NT2/D1 (cell line): ENCODE data around the gene MICAL2.

Experiments
- YY1 ChIP-seq: IDR thresholded peaks from 2 replicates; pipeline ENCODE4 v1.6.1; 2011; ENCODE audit not compliant: insufficient read length, insufficient read depth
- ZNF274 ChIP-seq: IDR thresholded peaks from 2 replicates; pipeline ENCODE4 v1.6.1; 2011; ENCODE audit warnings: mild to moderate bottlenecking, low read depth, low read length

DNA sequence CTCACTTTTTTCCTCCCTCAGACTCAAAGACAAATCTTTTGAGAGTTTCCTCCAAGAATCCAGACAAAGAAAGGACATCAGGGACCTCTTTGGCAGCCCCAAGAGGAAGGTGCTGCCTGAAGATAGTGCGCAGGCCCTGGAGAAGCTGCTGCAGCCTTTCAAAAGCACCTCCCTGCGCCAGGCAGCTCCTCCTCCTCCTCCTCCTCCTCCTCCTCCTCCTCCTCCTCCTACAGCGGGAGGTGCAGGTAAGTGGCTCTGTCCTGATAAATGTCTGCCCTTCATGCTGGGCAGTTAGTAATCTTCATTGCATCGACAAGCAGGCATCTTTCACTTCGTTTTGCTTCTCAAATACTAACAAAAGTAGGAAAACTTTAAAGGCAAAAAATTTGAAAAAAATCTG is 184.2 kb downstream of the MICAL2 start:
- no peak for TF ChIP-seq YY1
- TF ChIP-seq ZNF274 = no peak
